ENCODE data around the gene ZNF568.

The ZNF568 gene

GRCh38 chr19:37007587-37008220, 91.6 kb downstream of the ZNF568 start:
- DNase-seq, result peak; percentile 10

- no peak for DNase-seq
Measured at GRCh38 chr19:37009871-37010270, 93.7 kb downstream of the ZNF568 start.

GRCh38 chr19:37012093-37012745, 96.1 kb downstream of the ZNF568 start:
- DNase-seq, result no peak

GRCh38 chr19:37014456-37014855, 98.3 kb downstream of the ZNF568 start:
- DNase-seq, result no peak

GRCh38 chr19:37045140-37045539, 129.0 kb downstream of the ZNF568 start:
- no peak for DNase-seq
